H1 (cell line): Measurements from ENCODE around the gene NDST4. TPM values are rescaled to one million over a fixed set of nuclear protein-coding genes. Genes with fewer than 3 reads are reported as not detected.

Experiments
- CTCF ChIA-PET: fragments of 300-600 bp; sonication (Branson Sonifier 250); formaldehyde crosslinking; loops from one replicate; lab custom pipeline; 2021; ENCODE audit not compliant: partially characterized antibody; lab: Charles Lee
- POLR2A ChIA-PET: fragments of 300-600 bp; sonication (Branson Sonifier 250); formaldehyde crosslinking; loops from one replicate; lab custom pipeline; 2021; ENCODE audit warnings: inconsistent platforms; ENCODE audit not compliant: partially characterized antibody; lab: Charles Lee
- DNase-seq, 2 experiments: peaks; one replicate each; pipeline versions ENCODE4 v3.0.0 to v3.0.0-alpha.2; 2010 to 2022; ENCODE audit warnings: low spot score in 2 of 2, low read depth in 1 of 2, mixed read lengths in 1 of 2
- FAIRE-seq: peaks from 2 replicates; lab custom pipeline; 2011; peaks lifted over from hg19 to GRCh38; lab: Jason Lieb, UNC
- H2AFZ ChIP-seq: 2 replicates; pipeline ENCODE4 v1.8.1; 2012; ENCODE audit warnings: low read length, inconsistent platforms
- H2AK5ac ChIP-seq: 2 replicates; pipeline ENCODE4 v1.6.1; 2013; ENCODE audit warnings: low read depth, low read length
- H2BK120ac ChIP-seq: replicated peaks from 2 replicates; pipeline ENCODE3; 2013; ENCODE audit warnings: low read depth, low read length, inconsistent platforms
- H2BK12ac ChIP-seq: 2 replicates; pipeline ENCODE4 v1.6.1; 2013; ENCODE audit warnings: low read depth, low read length
- H2BK15ac ChIP-seq: 2 replicates; pipeline ENCODE4 v1.6.1; 2013; ENCODE audit warnings: low read length
- H2BK20ac ChIP-seq: 2 replicates; pipeline ENCODE4 v1.6.1; 2013; ENCODE audit warnings: low read length
- H2BK5ac ChIP-seq: 2 replicates; pipeline ENCODE4 v1.6.1; 2013; ENCODE audit warnings: low read depth, low read length
- H3K14ac ChIP-seq: 2 replicates; pipeline ENCODE4 v1.6.1; 2013; ENCODE audit warnings: inconsistent platforms; ENCODE audit not compliant: insufficient read length
- H3K18ac ChIP-seq: 2 replicates; pipeline ENCODE4 v1.6.1; 2013; ENCODE audit warnings: low read length; ENCODE audit errors: extremely low read depth
- H3K23ac ChIP-seq: 2 replicates; pipeline ENCODE4 v1.6.1; 2013; ENCODE audit warnings: inconsistent platforms; ENCODE audit not compliant: insufficient read length
- H3K23me2 ChIP-seq: 2 replicates; pipeline ENCODE4 v1.6.1; 2013; ENCODE audit warnings: low read depth, low read length
- H3K27ac ChIP-seq: 2 replicates; pipeline ENCODE4 v1.6.1; 2011; ENCODE audit warnings: low read depth, low read length, inconsistent platforms
- H3K27me3 ChIP-seq, 4 experiments: replicated peaks in 1 of 4; 1 replicate in 1 of 4; 2 replicates in 3 of 4; pipeline versions ENCODE4 v1.6.1 to v1.8.1; 2011 to 2013; ENCODE audit warnings: low read length in 3 of 4, mild to moderate bottlenecking in 3 of 4, inconsistent platforms in 2 of 4, mixed read lengths in 2 of 4, moderate library complexity in 1 of 4; ENCODE audit not compliant: control insufficient read depth in 3 of 4, insufficient read depth in 3 of 4; ENCODE audit errors: extremely low read depth in 1 of 4
- H3K36me3 ChIP-seq, 4 experiments: 2 replicates each; pipeline versions ENCODE4 v1.6.1 to v1.8.1; 2011 to 2013; ENCODE audit warnings: mild to moderate bottlenecking in 4 of 4, low read length in 3 of 4, moderate library complexity in 2 of 4, control low read depth in 1 of 4, inconsistent platforms in 1 of 4; ENCODE audit not compliant: insufficient read depth in 4 of 4, control insufficient read depth in 2 of 4
- H3K4ac ChIP-seq: replicated peaks from 2 replicates; pipeline ENCODE3; 2013; ENCODE audit warnings: low read length, low read depth, mixed read lengths, inconsistent platforms; ENCODE audit not compliant: insufficient read length
- H3K4me1 ChIP-seq, 4 experiments: replicated peaks in 1 of 4; 1 replicate in 1 of 4; 2 replicates in 3 of 4; pipeline versions ENCODE4 v1.6.1 to v1.8.1; 2011 to 2013; ENCODE audit warnings: low read length in 3 of 4, inconsistent platforms in 2 of 4, mixed read lengths in 1 of 4; ENCODE audit not compliant: insufficient read depth in 4 of 4, control insufficient read depth in 3 of 4
- H3K4me2 ChIP-seq, 2 experiments: 2 replicates each; pipeline versions ENCODE4 v1.6.1 to v1.8.1; 2011 to 2013; ENCODE audit warnings: low read depth in 2 of 2, low read length in 2 of 2, control low read depth in 1 of 2, inconsistent platforms in 1 of 2, mild to moderate bottlenecking in 1 of 2; ENCODE audit not compliant: insufficient read depth in 1 of 2
- H3K4me3 ChIP-seq, 4 experiments: fragments of 200-600, 300-600 bp in 1 of 4; sonication (generic), shearing (Covaris generic), sonication (Bioruptor Twin) in 1 of 4; 2 replicates each; pipeline versions ENCODE4 v1.5.1 to v1.8.1; 2011 to 2016; ENCODE audit warnings: low read length in 4 of 4, low read depth in 3 of 4, control low read depth in 2 of 4, inconsistent platforms in 2 of 4, mild to moderate bottlenecking in 2 of 4, mixed read lengths in 1 of 4, moderate library complexity in 1 of 4; ENCODE audit not compliant: insufficient read depth in 2 of 4; ENCODE audit errors: extremely low read depth in 1 of 4
- H3K56ac ChIP-seq: replicated peaks from 2 replicates; pipeline ENCODE3; 2013; ENCODE audit warnings: low read depth, mild to moderate bottlenecking, mixed read lengths, low read length, inconsistent platforms; ENCODE audit not compliant: insufficient read length
- H3K79me1 ChIP-seq: 2 replicates; pipeline ENCODE4 v1.6.1; 2013; ENCODE audit warnings: low read depth, low read length, control low read depth
- H3K79me2 ChIP-seq, 2 experiments: 2 replicates each; pipeline versions ENCODE4 v1.6.1 to v1.8.1; 2012 to 2013; ENCODE audit warnings: low read length in 2 of 2, mild to moderate bottlenecking in 2 of 2, inconsistent platforms in 1 of 2; ENCODE audit not compliant: insufficient read depth in 2 of 2, control insufficient read depth in 1 of 2
- H3K9ac ChIP-seq, 4 experiments: replicated peaks in 1 of 4; 1 replicate in 1 of 4; 2 replicates in 3 of 4; pipeline versions ENCODE4 v1.6.1 to v1.8.1; 2011 to 2013; ENCODE audit warnings: low read depth in 3 of 4, low read length in 3 of 4, control low read depth in 2 of 4, mild to moderate bottlenecking in 2 of 4, moderate library complexity in 2 of 4, inconsistent platforms in 1 of 4; ENCODE audit errors: extremely low read depth in 1 of 4
- H3K9me3 ChIP-seq, 2 experiments: 2 replicates each; pipeline versions ENCODE4 v1.6.1 to v1.8.1; 2012 to 2013; ENCODE audit warnings: mild to moderate bottlenecking in 2 of 2, moderate library complexity in 2 of 2, control low read depth in 1 of 2, inconsistent platforms in 1 of 2, low read depth in 1 of 2, low read length in 1 of 2, mixed read lengths in 1 of 2; ENCODE audit not compliant: insufficient read depth in 2 of 2
- H4K20me1 ChIP-seq, 2 experiments: replicated peaks in 1 of 2; 2 replicates each; pipeline versions ENCODE3 to v1.8.1; 2011 to 2013; ENCODE audit warnings: inconsistent platforms in 2 of 2, low read length in 2 of 2, mild to moderate bottlenecking in 1 of 2; ENCODE audit not compliant: insufficient read depth in 2 of 2, control insufficient read depth in 1 of 2
- H4K5ac ChIP-seq: 2 replicates; pipeline ENCODE4 v1.6.1; 2013; ENCODE audit warnings: low read length, low read depth, mixed read lengths, inconsistent platforms; ENCODE audit not compliant: insufficient read length
- H4K8ac ChIP-seq: 2 replicates; pipeline ENCODE4 v1.8.0; 2013; ENCODE audit warnings: mild to moderate bottlenecking, moderate library complexity, low read length, inconsistent platforms; ENCODE audit not compliant: insufficient read depth; ENCODE audit errors: extremely low read depth
- H4K91ac ChIP-seq: replicated peaks from 2 replicates; pipeline ENCODE3; 2013; ENCODE audit warnings: low read length, mixed read lengths, inconsistent platforms; ENCODE audit not compliant: insufficient read length
- BACH1 ChIP-seq: IDR thresholded peaks from 2 replicates; pipeline ENCODE4 v1.6.1; 2012; ENCODE audit warnings: low read length, improper control_type of control experiment
- CHD1 ChIP-seq: IDR thresholded peaks from 2 replicates; pipeline ENCODE4 v1.6.1; 2012; ENCODE audit warnings: low read depth, low read length, improper control_type of control experiment
- CHD2 ChIP-seq: IDR thresholded peaks from 2 replicates; pipeline ENCODE4 v1.6.1; 2012; ENCODE audit warnings: low read length, improper control_type of control experiment
- EGR1 ChIP-seq: IDR thresholded peaks from 2 replicates; pipeline ENCODE4 v1.6.1; 2011; ENCODE audit warnings: low read depth, low read length, borderline replicate concordance
- EP300 ChIP-seq, 2 experiments: IDR thresholded peaks; 1 replicate in 1 of 2; 2 replicates in 1 of 2; pipeline ENCODE4 v1.6.1; 2011 to 2012; ENCODE audit warnings: low read depth in 2 of 2, low read length in 2 of 2, mild to moderate bottlenecking in 2 of 2, borderline replicate concordance in 1 of 2, inconsistent platforms in 1 of 2, moderate library complexity in 1 of 2
- GTF2F1 ChIP-seq: IDR thresholded peaks from 2 replicates; pipeline ENCODE4 v1.6.1; 2012; ENCODE audit warnings: low read depth, low read length, improper control_type of control experiment, borderline replicate concordance
- HDAC6 ChIP-seq: IDR thresholded peaks from one replicate; pipeline ENCODE4 v1.7.1; 2012; ENCODE audit warnings: low read depth, mild to moderate bottlenecking, inconsistent platforms, low read length, moderate library complexity
- JUND ChIP-seq: IDR thresholded peaks from 2 replicates; pipeline ENCODE4 v1.6.1; 2011; ENCODE audit warnings: mild to moderate bottlenecking, improper control_type of control experiment, low read length
- PHF8 ChIP-seq: fragments of 200-600 bp; sonication (generic); conservative IDR thresholded peaks from 2 replicates; pipeline ENCODE4 v1.7.1; 2012; ENCODE audit warnings: low read depth, mild to moderate bottlenecking, inconsistent platforms, low read length, moderate library complexity
- POU5F1 ChIP-seq: IDR thresholded peaks from 2 replicates; pipeline ENCODE4 v1.6.1; 2011; ENCODE audit warnings: low read depth, mild to moderate bottlenecking, low read length, moderate library complexity
- RBBP5 ChIP-seq: IDR thresholded peaks from 2 replicates; pipeline ENCODE4 v1.7.1; 2012; ENCODE audit warnings: low read depth, mild to moderate bottlenecking, inconsistent platforms, low read length, moderate library complexity, borderline replicate concordance
- RFX5 ChIP-seq: IDR thresholded peaks from 2 replicates; pipeline ENCODE4 v1.6.1; 2011; ENCODE audit warnings: low read depth, low read length, improper control_type of control experiment, borderline replicate concordance
- SIN3A ChIP-seq, 2 experiments: IDR thresholded peaks in 1 of 2; conservative IDR thresholded peaks in 1 of 2; 2 replicates each; pipeline ENCODE4 v1.6.1; 2011 to 2012; ENCODE audit warnings: low read length in 2 of 2, improper control_type of control experiment in 1 of 2, low read depth in 1 of 2, mild to moderate bottlenecking in 1 of 2
- SUZ12 ChIP-seq: fragments of 200-600 bp; sonication (generic); IDR thresholded peaks from 2 replicates; pipeline ENCODE4 v1.6.1; 2012; ENCODE audit warnings: mild to moderate bottlenecking, inconsistent platforms, low read length, moderate library complexity, mixed read lengths
- TAF1 ChIP-seq: IDR thresholded peaks from 2 replicates; pipeline ENCODE4 v1.6.1; 2011; ENCODE audit warnings: mild to moderate bottlenecking, low read depth, low read length
- TBP ChIP-seq: IDR thresholded peaks from 2 replicates; pipeline ENCODE4 v1.6.1; 2011; ENCODE audit warnings: low read depth, low read length, improper control_type of control experiment
- WGBS, 2 experiments: shearing (Covaris generic) in 1 of 2; methylation state at CpG; one replicate each; pipeline versions ENCODE4 v1.1.6 to v1.1.7; 2013 to 2015; ENCODE audit warnings: low lambda C conversion rate in 2 of 2, mixed read lengths in 2 of 2, inconsistent platforms in 1 of 2, low coverage in 1 of 2, missing lambda C conversion rate in 1 of 2; ENCODE audit not compliant: insufficient replicate concordance in 2 of 2, insufficient coverage in 1 of 2, insufficient read length in 1 of 2; ENCODE audit errors: extremely low coverage in 1 of 2, missing lambda C conversion rate in 1 of 2; 5-methylcytosine and 5-hydroxymethylcytosine counted together
- polyA plus RNA-seq, 7 experiments: library from polyadenylated mRNA; depleted of rRNA in 3 of 7; stranded (reverse) in 5 of 7; unstranded in 2 of 7; fragments of >200 nt in 5 of 7; fragments of 200-250 nt in 2 of 7; gene quantifications; 1 replicate in 5 of 7; 2 replicates in 1 of 7; 4 replicates in 1 of 7; pipeline versions ENCODE4 v1.2.1 to v1.2.3, GENCODE V29; 2011 to 2013; ENCODE audit warnings: missing spikeins in 2 of 7, mixed read lengths in 2 of 7
- total RNA-seq: library from RNA; stranded (reverse); fragmentation: NEBNext Ultra II Directional; extraction: Animal tissue kit (Norgen Biotek cat#: 25700); gene quantifications from 2 replicates; pipeline ENCODE4 v1.2.1, GENCODE V29; 2021

Gene NDST4
- total and polyA plus RNA-seq, 2 of the 8 experiments (the other 6 are each of a cell fraction or from before 2014, with no cell fraction given), result 0.02 TPM; not detected in 1

GRCh38 chr4:115149106-115149505 is 35.7 kb upstream of the NDST4 start:
- Histone ChIP-seq H2BK20ac (no peak overlapping the region), H3K18ac (no peak overlapping the region), H3K23ac (no peak overlapping the region), H3K56ac (no peak overlapping the region), H4K20me1 (no peaks in the 10 kb centered on the region), H2AK5ac (no peak overlapping the region), H3K4me2 (no peak overlapping the region), H3K9me3 (no peaks in the 10 kb centered on the region), H3K27ac (no peak overlapping the region), H4K91ac (no peak overlapping the region), H2BK120ac (no peak overlapping the region), H4K8ac (no peak overlapping the region), H3K27me3 (no peaks in the 10 kb centered on the region), H3K79me1 (no peaks in the 10 kb centered on the region), H3K79me2 (no peaks in the 10 kb centered on the region), H3K4me3 (no peak overlapping the region), H2AFZ (no peak overlapping the region), H3K14ac (no peak overlapping the region), H3K4ac (no peak overlapping the region), H3K36me3 (no peaks in the 10 kb centered on the region), H2BK5ac (no peak overlapping the region), H2BK15ac (no peak overlapping the region), H3K23me2 (no peaks in the 10 kb centered on the region), H2BK12ac (no peak overlapping the region), H3K9ac (no peak overlapping the region), H4K5ac (no peak overlapping the region), H3K4me1 (no peaks in the 10 kb centered on the region)
- no peak for FAIRE-seq
- ChIA-PET CTCF (interaction anchor here (1.1 kb wide), 1 partner anchor 9 kb away, joined by 3 read pairs; no protein-coding TSS in a partner anchor), POLR2A (no interaction called here)
- no peak for DNase-seq
- 87% methylated on average over 7 of the region's 7 CpGs; no CpG with 5 or more reads in 1 of the 2 experiments for WGBS, 2 experiments
- TF ChIP-seq CHD1 (no peak), BACH1 (no peak), SIN3A (conservative IDR thresholded peaks at IDR 0.05 in 1 of 2, IDR thresholded peaks at IDR 0.05 in 1 of 2; ENCODE audit: low read depth in 1 of 2, low read length in 2 of 2) (no peak), EGR1 (no peak), JUND (no peak), GTF2F1 (no peak), EP300 (IDR thresholded peaks at IDR 0.05; ENCODE audit: borderline replicate concordance in 1 of 2, low read depth in 2 of 2, low read length in 2 of 2) (no peak), PHF8 (no peak), RBBP5 (no peak), TAF1 (no peak), POU5F1 (no peak), RFX5 (no peak), SUZ12 (no peak), HDAC6 (no peak), CHD2 (no peak), TBP (no peak)
